ENCODE results near the gene IPO5.
A peak's percentile ranks its signal among the peaks of the same experiment; 100 is the strongest.

The IPO5 gene

GRCh38 chr13:98065468-98065867, 112.0 kb downstream of the IPO5 start:
- DNase-seq = no peak

GRCh38 chr13:98066636-98067035, 113.2 kb downstream of the IPO5 start:
- no peak for DNase-seq

GRCh38 chr13:98068521-98068920, 115.0 kb downstream of the IPO5 start:
- peak; percentile 33 for DNase-seq

GRCh38 chr13:98069985-98070384, 116.5 kb downstream of the IPO5 start:
- no peak for DNase-seq

GRCh38 chr13:98071316-98071715, 117.8 kb downstream of the IPO5 start:
- no peak for DNase-seq

GRCh38 chr13:98072476-98072875, 119.0 kb downstream of the IPO5 start:
- DNase-seq = no peak

Data from DMS79 (cell line).